NCI-H2107 (cell line): ENCODE data around the gene OPRL1.

Experiments
- DNase-seq: peaks from one replicate; lab custom pipeline; 2025; lab: John Stamatoyannopoulos, UW

OPRL1 gene

GRCh38 chr20:64042054-64042781, 37.7 kb upstream of the OPRL1 start:
- DNase-seq, result no peak

DNA sequence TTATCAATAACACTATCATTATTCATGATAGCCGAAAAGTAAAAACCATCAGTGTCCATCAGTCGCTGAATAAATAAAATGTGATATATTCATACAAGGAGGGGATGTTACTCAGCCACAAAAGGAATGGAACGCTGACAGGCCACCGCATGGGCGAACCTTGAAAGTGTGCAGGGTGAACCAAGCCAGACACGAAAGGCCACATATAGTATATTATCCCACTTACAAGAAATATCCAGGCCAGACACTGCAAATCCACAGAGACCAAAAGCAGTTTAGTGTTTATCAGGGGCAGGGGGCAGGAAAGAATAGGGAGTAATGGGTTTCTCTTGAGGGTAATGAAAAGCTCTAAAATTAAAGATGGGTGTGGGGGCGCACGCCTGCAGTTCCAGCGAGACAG, 36.1 kb upstream of the OPRL1 start:
- no peak for DNase-seq

DNA sequence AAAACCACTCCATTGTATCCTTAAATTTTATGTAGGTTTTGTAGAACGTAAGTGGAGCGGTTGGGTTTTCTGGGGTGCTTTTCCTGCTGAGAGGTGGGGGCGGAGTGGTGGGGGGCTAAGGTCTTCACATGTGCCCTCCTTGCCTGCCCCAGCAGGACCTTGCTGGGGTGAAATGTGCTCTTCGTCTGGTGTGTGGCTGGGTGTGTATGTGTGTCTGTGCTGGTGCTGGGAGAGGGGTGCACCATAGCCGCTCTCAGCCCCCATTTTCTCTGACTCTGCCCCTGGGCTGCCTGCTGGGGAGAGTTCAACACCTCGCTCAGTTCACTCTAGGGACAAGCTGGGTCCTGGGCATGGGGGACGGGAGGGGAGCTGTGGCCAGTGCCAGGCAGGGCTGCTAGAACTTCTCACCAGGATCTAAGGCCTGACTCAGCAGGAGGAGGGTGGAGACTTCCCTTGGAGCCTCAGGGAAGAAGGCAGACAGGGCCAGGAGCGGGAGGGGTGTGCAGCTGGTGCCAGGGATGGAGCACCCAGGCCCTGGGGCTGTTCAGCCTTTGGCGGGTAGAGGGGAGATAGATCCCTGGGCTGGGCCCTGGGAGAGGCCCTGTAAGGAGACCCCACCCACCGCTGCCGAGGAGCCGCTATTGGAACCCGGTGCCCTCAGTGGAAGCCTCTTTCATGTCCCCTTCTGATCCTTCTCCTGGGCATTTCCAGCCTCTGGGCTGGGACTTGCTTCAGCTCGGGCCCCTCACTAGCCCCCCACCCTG, 35.2 kb upstream of the OPRL1 start:
- DNase-seq, result no peak

- DNase-seq, result no peak
These were observed 34.4 kb upstream of the OPRL1 start for GRCh38 chr20:64045346-64046011.

DNA sequence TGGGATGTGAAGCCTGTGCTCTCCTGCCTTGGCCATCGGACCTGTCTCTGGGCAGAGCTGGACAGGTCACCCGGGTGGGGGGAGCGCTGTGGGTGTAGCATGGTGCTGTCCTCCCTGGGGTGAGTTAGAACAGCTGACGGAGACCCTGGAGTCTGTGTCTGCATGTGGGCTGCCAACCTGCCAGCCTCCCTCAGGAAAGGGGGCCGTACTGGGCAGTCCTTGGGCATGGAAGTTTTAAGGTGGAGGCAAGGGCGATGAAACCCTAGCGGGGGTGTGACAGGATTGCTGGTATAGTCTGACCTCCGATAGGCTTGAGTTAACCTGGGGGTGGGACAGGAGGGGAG, 32.9 kb upstream of the OPRL1 start:
- no peak for DNase-seq

- no peak for DNase-seq
These were observed 31.9 kb upstream of the OPRL1 start for GRCh38 chr20:64047968-64048401.

DNA sequence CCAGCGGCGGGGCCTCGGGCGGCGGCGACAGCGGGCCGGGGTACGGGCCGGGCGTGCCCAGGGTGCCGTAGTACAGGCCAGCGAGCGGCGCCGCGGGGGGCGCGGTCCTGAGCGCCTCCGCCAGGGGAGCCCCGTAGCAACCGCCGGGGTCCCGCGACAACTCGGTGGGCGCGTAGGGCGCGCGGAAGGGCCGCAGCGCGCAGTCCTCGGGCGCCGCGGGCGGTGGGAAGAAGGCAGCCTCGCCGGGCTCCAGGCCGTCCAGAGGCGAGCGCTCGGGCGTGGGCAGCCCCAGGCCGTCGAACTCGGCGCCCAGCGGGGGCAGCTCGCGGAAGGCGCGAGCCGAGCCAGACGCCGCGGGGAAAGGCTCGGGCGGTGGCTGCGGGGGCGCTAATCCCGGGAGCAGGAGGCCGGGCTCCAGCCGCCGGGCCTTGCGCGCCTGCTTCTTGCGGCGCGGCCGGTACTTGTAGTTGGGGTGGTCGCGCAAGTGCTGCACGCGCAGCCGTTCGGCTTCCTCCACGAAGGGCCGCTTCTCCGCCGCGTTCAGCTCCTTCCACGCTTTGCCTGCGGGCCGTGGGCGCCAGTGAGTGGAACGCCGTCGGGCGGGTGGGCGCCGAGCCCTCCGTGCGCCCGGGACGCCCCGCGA, 31.4 kb upstream of the OPRL1 start:
- DNase-seq, result no peak

- DNase-seq, result no peak
These were observed 30.6 kb upstream of the OPRL1 start, which contains the start of gene SOX18 for GRCh38 chr20:64049060-64049877. TSS of gene SOX18 (minus strand) at chr20:64049639. CDS start at chr20:64049516, 123 bp downstream.

GRCh38 chr20:64049878-64050260, 30.0 kb upstream of the OPRL1 start:
- no peak for DNase-seq

- no peak for DNase-seq
These were observed 29.4 kb upstream of the OPRL1 start for GRCh38 chr20:64050261-64051032.

DNA sequence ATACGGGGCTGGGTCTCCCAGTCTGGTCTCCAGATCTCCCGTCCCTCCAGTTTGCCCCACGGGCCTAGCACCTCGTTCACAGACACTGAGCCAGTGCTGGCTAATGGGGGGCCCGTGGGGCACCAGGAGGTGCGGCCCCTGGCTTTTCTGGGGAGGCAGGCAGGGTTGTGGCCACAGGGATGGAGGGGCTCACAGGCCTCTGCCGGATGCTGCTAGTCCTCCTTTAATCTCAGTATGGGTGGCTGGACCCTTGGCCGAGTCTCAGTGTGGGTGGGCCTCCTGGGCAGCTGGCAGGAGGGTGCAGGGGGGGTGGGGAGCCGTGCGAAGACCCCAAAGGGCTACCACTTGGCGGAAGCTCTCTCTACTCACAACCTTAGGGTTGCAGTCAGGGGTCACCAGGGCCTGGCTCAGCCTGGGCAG, 28.8 kb upstream of the OPRL1 start:
- no peak for DNase-seq

- no peak for DNase-seq
These were observed 28.1 kb upstream of the OPRL1 start for GRCh38 chr20:64051561-64052325.

- no peak for DNase-seq
These were observed 27.6 kb upstream of the OPRL1 start for GRCh38 chr20:64052326-64052722.

DNA sequence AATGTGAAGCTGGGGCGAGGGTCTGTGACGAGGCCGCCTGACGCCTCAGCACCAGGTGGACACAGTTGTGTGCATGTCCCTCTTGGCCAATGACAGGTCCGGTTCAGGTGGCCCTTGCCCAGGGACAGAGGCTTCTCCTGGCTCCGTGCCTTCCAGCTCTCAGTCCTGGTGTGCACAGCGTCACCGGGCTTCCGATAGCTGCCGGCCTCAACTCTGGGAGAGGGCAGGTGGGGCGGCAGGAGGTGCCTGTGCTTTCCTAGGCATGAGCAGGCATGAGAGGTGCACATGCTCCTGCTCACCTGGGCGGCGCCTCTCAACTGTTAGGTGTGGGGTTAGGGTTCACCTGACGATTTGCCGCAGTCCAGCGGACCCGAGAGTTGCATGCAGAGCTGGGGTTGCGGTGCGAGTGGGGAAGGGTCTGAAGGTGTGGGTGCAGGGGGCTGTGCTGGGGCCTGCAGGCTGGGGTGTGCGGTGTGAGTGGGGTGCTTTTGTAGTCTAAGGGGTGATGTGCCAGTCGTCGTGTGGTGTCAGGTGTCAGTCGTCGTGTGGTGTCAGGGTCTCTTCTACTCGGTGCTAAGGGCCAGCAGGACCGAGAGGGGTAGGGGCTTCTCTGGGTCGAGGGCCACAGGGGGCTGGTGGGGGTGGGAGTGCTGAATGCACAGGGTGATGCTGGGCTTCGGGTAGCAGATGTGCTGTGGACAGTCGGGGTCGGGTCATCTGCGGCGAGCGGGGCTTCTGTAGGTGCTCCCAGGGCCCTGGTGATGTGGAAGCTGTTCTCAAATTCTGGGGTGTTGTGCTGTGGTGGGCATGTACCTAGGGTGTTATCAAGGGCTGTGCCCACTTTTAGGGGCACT, 26.7 kb upstream of the OPRL1 start:
- no peak for DNase-seq

DNA sequence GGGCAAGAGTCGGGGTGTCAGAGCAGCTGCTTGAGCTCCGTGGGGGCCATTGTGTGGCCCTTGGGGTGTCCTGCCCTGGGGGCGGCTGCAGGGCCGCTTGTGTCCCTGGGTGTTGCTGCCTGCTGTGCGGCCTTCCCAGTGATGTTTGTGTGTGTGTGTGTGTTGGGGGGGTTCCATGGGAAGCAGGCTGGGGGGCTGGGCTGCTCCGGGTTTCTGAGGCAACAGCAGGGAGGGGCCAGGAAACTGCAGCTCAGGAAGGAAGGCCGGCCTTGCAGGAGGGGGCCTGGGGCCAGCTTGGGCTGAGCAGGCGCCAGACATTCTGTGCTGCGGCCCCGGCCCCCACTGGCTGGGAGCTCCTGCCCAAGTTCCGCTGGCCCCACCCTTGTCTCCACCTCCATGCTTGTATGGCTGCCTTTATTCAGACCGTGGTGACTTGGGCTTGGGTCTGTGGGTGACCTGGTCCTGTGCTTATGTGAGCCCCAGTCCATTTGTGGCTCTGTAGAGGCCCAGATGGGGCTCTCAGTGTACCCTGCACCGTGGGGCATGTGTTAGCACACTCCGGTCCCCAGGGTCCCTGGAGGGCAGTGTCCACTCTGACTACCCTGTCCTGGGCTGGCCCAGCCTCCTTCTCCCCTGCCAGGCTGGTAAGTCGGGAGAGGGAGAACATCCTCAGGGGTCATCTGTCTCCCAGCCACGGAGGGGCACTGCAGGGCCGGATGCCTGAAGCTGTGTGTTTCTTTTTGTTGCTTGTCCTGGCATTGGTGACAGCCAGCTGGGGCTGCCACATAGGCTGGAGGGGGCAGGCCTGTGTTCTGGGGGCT, 25.8 kb upstream of the OPRL1 start:
- DNase-seq, result no peak

DNA sequence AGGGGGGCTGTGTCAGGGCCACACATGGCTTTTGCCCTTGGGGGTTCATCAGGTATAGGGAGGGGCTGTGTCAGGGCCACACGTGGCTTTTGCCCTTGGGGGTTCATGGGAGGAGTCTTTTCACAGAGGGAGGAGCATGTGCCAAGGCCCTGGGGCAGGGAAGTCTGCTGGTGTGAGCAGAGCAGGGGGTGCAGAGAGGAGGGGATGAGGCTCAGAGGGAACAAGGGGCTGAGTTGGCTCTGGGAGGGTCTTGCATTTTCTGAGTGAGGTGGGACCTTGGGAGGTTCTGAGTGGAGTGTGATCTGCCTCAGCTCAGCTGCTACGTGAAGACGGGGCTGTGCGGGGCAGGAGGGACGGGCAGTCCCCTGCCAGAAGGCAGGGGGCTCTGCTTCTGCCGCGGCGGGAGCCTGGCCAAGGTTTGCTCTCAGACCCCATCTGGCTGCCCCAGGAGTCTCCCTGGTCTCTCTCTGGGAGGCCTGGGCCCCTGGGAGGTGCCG, 24.4 kb upstream of the OPRL1 start:
- no peak for DNase-seq

DNA sequence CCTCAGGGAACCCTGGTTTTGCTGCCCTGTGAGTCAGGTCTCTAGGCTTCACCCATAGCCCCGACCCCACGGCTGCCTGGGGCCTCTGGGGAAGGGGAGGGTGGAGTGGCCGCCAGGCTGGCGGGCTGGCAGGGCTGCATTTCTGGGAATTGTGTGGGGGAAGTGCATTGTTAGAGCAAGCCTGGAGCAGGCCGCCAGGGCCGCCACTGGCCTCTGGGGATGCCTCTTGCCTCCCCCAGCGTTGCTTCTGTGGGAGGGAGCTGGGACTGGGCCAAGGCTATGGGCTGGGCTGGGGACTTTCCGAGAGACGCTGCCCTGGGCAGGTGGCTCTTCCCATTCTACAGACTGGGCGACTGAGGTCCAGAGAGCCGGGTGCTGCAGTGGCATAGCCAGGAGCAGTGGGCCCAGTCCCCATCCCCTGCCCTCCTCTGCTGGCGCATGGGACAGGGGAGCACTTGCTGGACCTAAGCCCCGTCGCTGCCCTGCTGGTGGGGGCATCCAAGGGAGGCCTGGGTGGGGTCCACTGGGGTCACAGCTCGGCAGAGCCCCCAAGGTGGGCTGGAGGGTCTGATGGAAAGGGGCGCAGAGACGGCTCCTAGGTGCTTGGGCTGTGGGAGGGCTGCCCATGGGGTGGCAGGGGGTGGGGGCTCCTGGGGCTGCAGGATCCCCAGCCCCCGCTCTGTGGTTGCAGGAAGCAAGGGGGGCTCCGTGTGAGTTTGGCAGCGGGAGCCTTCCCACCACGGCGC, 23.8 kb upstream of the OPRL1 start:
- DNase-seq, result no peak

- DNase-seq, result no peak
These were observed 23.3 kb upstream of the OPRL1 start for GRCh38 chr20:64056639-64056888.
